IMR-90 (cell line): ENCODE results near the gene SPINK5. TPM values are rescaled to one million over a fixed set of nuclear protein-coding genes. Genes with fewer than 3 reads are reported as not detected.

Source experiments
- ATAC-seq: fragments of 200-7000 bp; cut with Tn5 transposase; 2 replicates; pipeline ENCODE4 v1.9.1; 2020; ENCODE audit warnings: low read depth, mild to moderate bottlenecking, moderate library complexity
- BruUV-seq: library from RNA; stranded (reverse); fragments of 400-500 nt; replicated peaks from 2 replicates; lab custom pipeline; 2021; lab: Mats Ljungman, UMichigan
- CTCF ChIA-PET: fragments of 300-600 bp; formaldehyde crosslinking; extraction: SDS; loops from one replicate; lab custom pipeline; 2021; ENCODE audit warnings: antibody characterized with exemption; lab: Yijun Ruan, JAX
- POLR2A ChIA-PET: fragments of 300-600 bp; sonication (Branson Sonifier 250); formaldehyde crosslinking; loops from one replicate; lab custom pipeline; 2022; ENCODE audit warnings: antibody characterized with exemption; ENCODE audit not compliant: unreplicated experiment; lab: Charles Lee
- DNase-seq: peaks from one replicate; pipeline ENCODE4 v3.0.0; 2013
- H2AFZ ChIP-seq: replicated peaks from 2 replicates; pipeline ENCODE3; 2013; ENCODE audit warnings: low read length, mild to moderate bottlenecking; ENCODE audit not compliant: poor library complexity
- H2AK5ac ChIP-seq: 2 replicates; pipeline ENCODE4 v1.6.1; 2013; ENCODE audit warnings: low read depth, low read length, inconsistent platforms
- H2AK9ac ChIP-seq: replicated peaks from 2 replicates; pipeline ENCODE3; 2013; ENCODE audit warnings: mild to moderate bottlenecking, low read depth, low read length, moderate library complexity; ENCODE audit not compliant: poor library complexity
- H2BK120ac ChIP-seq: 2 replicates; pipeline ENCODE4 v1.6.1; 2013; ENCODE audit warnings: low read depth, low read length, inconsistent platforms
- H2BK15ac ChIP-seq: 3 replicates; pipeline ENCODE4 v1.6.1; 2013; ENCODE audit warnings: low read depth, low read length, inconsistent platforms
- H2BK20ac ChIP-seq: 2 replicates; pipeline ENCODE4 v1.6.1; 2013; ENCODE audit warnings: low read depth, mild to moderate bottlenecking, inconsistent platforms, low read length, moderate library complexity
- H2BK5ac ChIP-seq: 2 replicates; pipeline ENCODE4 v1.6.1; 2013; ENCODE audit warnings: mild to moderate bottlenecking, low read depth, low read length, inconsistent platforms; ENCODE audit not compliant: poor library complexity, severe bottlenecking
- H3K14ac ChIP-seq: replicated peaks from 2 replicates; pipeline ENCODE4 v1.6.1; 2013; ENCODE audit warnings: low read depth, low read length, inconsistent platforms
- H3K18ac ChIP-seq: 2 replicates; pipeline ENCODE4 v1.6.1; 2013; ENCODE audit warnings: low read depth, low read length, control low read depth
- H3K23ac ChIP-seq: 2 replicates; pipeline ENCODE4 v1.6.1; 2013; ENCODE audit warnings: low read depth, low read length, inconsistent platforms
- H3K27ac ChIP-seq: 2 replicates; pipeline ENCODE4 v1.5.1; 2013; ENCODE audit warnings: mild to moderate bottlenecking, control low read depth, low read length; ENCODE audit not compliant: insufficient read depth
- H3K27me3 ChIP-seq: 2 replicates; pipeline ENCODE4 v1.6.1; 2013; ENCODE audit warnings: low read length; ENCODE audit not compliant: control insufficient read depth, insufficient read depth
- H3K36me3 ChIP-seq: 2 replicates; pipeline ENCODE4 v1.6.1; 2013; ENCODE audit warnings: low read length, mixed read lengths; ENCODE audit not compliant: control insufficient read depth, insufficient read depth
- H3K4ac ChIP-seq: 2 replicates; pipeline ENCODE4 v1.6.1; 2013; ENCODE audit warnings: low read depth, low read length, inconsistent platforms
- H3K4me1 ChIP-seq: 2 replicates; pipeline ENCODE4 v1.6.1; 2013; ENCODE audit warnings: low read length, mixed read lengths; ENCODE audit not compliant: control insufficient read depth, insufficient read depth
- H3K4me2 ChIP-seq: 2 replicates; pipeline ENCODE4 v1.6.1; 2013; ENCODE audit warnings: low read depth, mild to moderate bottlenecking, control low read depth, low read length, moderate library complexity
- H3K4me3 ChIP-seq: 2 replicates; pipeline ENCODE4 v1.5.1; 2013; ENCODE audit warnings: low read depth, mild to moderate bottlenecking, control low read depth, low read length, moderate library complexity; ENCODE audit not compliant: insufficient read depth
- H3K56ac ChIP-seq: 2 replicates; pipeline ENCODE4 v1.6.1; 2013; ENCODE audit warnings: low read length, inconsistent platforms; ENCODE audit not compliant: insufficient read depth; ENCODE audit errors: extremely low read depth
- H3K79me1 ChIP-seq, 2 experiments: 2 replicates each; pipeline ENCODE4 v1.6.1; 2013; ENCODE audit warnings: low read length in 2 of 2, inconsistent platforms in 1 of 2, low read depth in 1 of 2
- H3K9ac ChIP-seq: 2 replicates; pipeline ENCODE4 v1.6.1; 2013; ENCODE audit warnings: low read depth, low read length, control low read depth
- H3K9me1 ChIP-seq: 2 replicates; pipeline ENCODE4 v1.6.1; 2013; ENCODE audit warnings: low read length, inconsistent platforms; ENCODE audit not compliant: insufficient read depth
- H3K9me3 ChIP-seq: 2 replicates; pipeline ENCODE4 v1.6.1; 2013; ENCODE audit warnings: low read length; ENCODE audit not compliant: control insufficient read depth, insufficient read depth
- H4K20me1 ChIP-seq: 2 replicates; pipeline ENCODE4 v1.6.1; 2013; ENCODE audit warnings: low read length, inconsistent platforms; ENCODE audit not compliant: insufficient read depth
- H4K5ac ChIP-seq: 2 replicates; pipeline ENCODE4 v1.6.1; 2013; ENCODE audit warnings: mild to moderate bottlenecking, low read depth, low read length, control low read depth
- H4K8ac ChIP-seq, 2 experiments: 2 replicates each; pipeline ENCODE4 v1.6.1; 2013; ENCODE audit warnings: low read depth in 2 of 2, low read length in 2 of 2, control low read depth in 1 of 2, inconsistent platforms in 1 of 2
- H4K91ac ChIP-seq: 2 replicates; pipeline ENCODE4 v1.6.1; 2013; ENCODE audit warnings: low read depth, low read length, inconsistent platforms; ENCODE audit not compliant: insufficient read depth
- BHLHE40 ChIP-seq: fragments of 150-350 bp; IDR thresholded peaks from 2 replicates; pipeline ENCODE4 v1.6.1; 2016; ENCODE audit warnings: mild to moderate bottlenecking, low read depth, low read length
- CEBPB ChIP-seq: IDR thresholded peaks from 2 replicates; pipeline ENCODE4 v1.6.1; 2012; ENCODE audit warnings: low read depth, low read length, improper control_type of control experiment
- CHD1 ChIP-seq: IDR thresholded peaks from 2 replicates; pipeline ENCODE4 v1.6.1; 2012; ENCODE audit warnings: low read depth, low read length, improper control_type of control experiment
- CTCF ChIP-seq: conservative IDR thresholded peaks from 2 replicates; pipeline ENCODE4 v1.5.1; 2012; ENCODE audit warnings: mild to moderate bottlenecking, low read depth, low read length, improper control_type of control experiment
- FOS ChIP-seq: fragments of 150-350 bp; IDR thresholded peaks from 2 replicates; pipeline ENCODE4 v1.6.1; 2016; ENCODE audit warnings: low read depth, low read length
- MAZ ChIP-seq: IDR thresholded peaks from 2 replicates; pipeline ENCODE4 v1.6.1; 2012; ENCODE audit warnings: low read depth, mild to moderate bottlenecking, low read length, improper control_type of control experiment, moderate library complexity, borderline replicate concordance
- MXI1 ChIP-seq: IDR thresholded peaks from 2 replicates; pipeline ENCODE4 v1.6.1; 2012; ENCODE audit warnings: low read depth, mild to moderate bottlenecking, low read length, moderate library complexity, borderline replicate concordance
- NFE2L2 ChIP-seq: fragments of 150-350 bp; IDR thresholded peaks from 2 replicates; pipeline ENCODE4 v1.6.1; 2016; ENCODE audit warnings: low read depth, mild to moderate bottlenecking, low read length
- POLR2A ChIP-seq: IDR thresholded peaks from 2 replicates; pipeline ENCODE4 v1.6.1; 2012; ENCODE audit warnings: mild to moderate bottlenecking, low read depth, low read length
- RAD21 ChIP-seq: IDR thresholded peaks from 2 replicates; pipeline ENCODE4 v1.6.1; 2012; ENCODE audit warnings: low read length, improper control_type of control experiment
- RCOR1 ChIP-seq: IDR thresholded peaks from 2 replicates; pipeline ENCODE4 v1.6.1; 2012; ENCODE audit warnings: mild to moderate bottlenecking, low read length, improper control_type of control experiment; ENCODE audit not compliant: insufficient replicate concordance
- SMC3 ChIP-seq: fragments of 150-350 bp; IDR thresholded peaks from 2 replicates; pipeline ENCODE4 v1.6.1; 2016; ENCODE audit warnings: low read depth, mild to moderate bottlenecking, antibody characterized with exemption, low read length, moderate library complexity
- WGBS, 2 experiments: methylation state at CpG; one replicate each; pipeline versions ENCODE4 v1.1.5 to v1.1.7; 2013; ENCODE audit warnings: missing lambda C conversion rate in 2 of 2; ENCODE audit not compliant: insufficient read length in 1 of 2; ENCODE audit errors: extremely low coverage in 2 of 2; 5-methylcytosine and 5-hydroxymethylcytosine counted together
- dilution Hi-C: fragments of 300-500 bp; cut with HindIII; formaldehyde crosslinking; loops from one replicate; pipeline ENCODE4 v1.14.3; 2018; ENCODE audit warnings: low sequenced_read_pairs; ENCODE audit not compliant: unreplicated experiment
- in situ Hi-C: fragments of 300-500 bp; cut with MboI; formaldehyde crosslinking; loops from 3 replicates; pipeline ENCODE4 v1.14.3; 2019; ENCODE audit warnings: low sequenced_read_pairs, inconsistent platforms, mixed read lengths
- intact Hi-C: fragments of 100-400 bp; cut with micrococcal nuclease; formaldehyde crosslinking; loops from 2 replicates; pipeline ENCODE4 v1.10.0; 2022
- polyA plus RNA-seq, 3 experiments: library from polyadenylated mRNA; depleted of rRNA; stranded (reverse); fragments of >200 nt; gene quantifications; 2 replicates each; pipeline ENCODE4 v1.2.3, GENCODE V29; 2012; ENCODE audit warnings: low replicate concordance in 1 of 3
- total RNA-seq: library from RNA; depleted of rRNA; stranded (reverse); fragments of >200 nt; gene quantifications from 2 replicates; pipeline ENCODE4 v1.2.3, GENCODE V29; 2012
- TF ChIP-seq, protein P1 (sequence below): fragments of 150-350 bp; IDR thresholded peaks from 2 replicates; pipeline ENCODE4 v1.6.1; 2016; ENCODE audit warnings: low read depth, mild to moderate bottlenecking, low read length, moderate library complexity, borderline replicate concordance

Gene SPINK5
- total and polyA plus RNA-seq, 2 of the 4 experiments (the other 2 are of a cell fraction) = not detected

DNA sequence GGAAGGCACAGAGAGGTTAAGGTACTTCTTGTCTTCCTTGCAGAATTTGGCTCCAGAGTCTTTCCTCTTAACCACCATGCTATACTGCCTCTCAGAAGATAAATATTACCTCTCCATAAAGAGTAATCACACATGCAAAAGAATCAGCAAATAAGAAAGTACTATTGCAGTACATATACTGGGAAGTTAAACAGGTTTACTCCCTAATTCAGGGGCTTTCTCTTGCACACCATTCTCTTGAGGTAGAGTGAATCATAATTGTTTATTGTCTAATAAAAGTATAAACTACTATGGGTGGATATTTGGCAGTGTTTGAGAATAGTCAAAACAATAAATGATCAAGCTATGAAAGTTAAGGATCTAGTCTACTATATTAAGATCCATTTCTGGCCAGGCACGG, 40.4 kb downstream of the SPINK5 start:
- H2AFZ ChIP-seq = no peak overlapping the region
- H3K79me1 ChIP-seq = no peaks in the 10 kb centered on the region
- no peak overlapping the region for H3K18ac ChIP-seq
- H3K9ac ChIP-seq = no peak overlapping the region
- H4K8ac ChIP-seq = no peak overlapping the region
- H3K9me1 ChIP-seq = no peaks in the 10 kb centered on the region
- dilution Hi-C loops = no loop called here
- no peaks in the 10 kb centered on the region for H4K20me1 ChIP-seq
- H3K4ac ChIP-seq = no peak overlapping the region
- no peaks in the 10 kb centered on the region for H3K36me3 ChIP-seq
- DNase-seq (no peak), ATAC-seq (no peak)
- H3K27ac ChIP-seq = no peak overlapping the region
- no peaks in the 10 kb centered on the region for H3K9me3 ChIP-seq
- WGBS, 2 experiments = no CpG with 5 or more reads among the region's 1 CpG
- in situ Hi-C loops = no loop called here
- intact Hi-C loops = no loop called here
- no peak overlapping the region for H3K4me3 ChIP-seq
- no peak for TF ChIP-seq NFE2L2
- TF ChIP-seq, protein P1, sequence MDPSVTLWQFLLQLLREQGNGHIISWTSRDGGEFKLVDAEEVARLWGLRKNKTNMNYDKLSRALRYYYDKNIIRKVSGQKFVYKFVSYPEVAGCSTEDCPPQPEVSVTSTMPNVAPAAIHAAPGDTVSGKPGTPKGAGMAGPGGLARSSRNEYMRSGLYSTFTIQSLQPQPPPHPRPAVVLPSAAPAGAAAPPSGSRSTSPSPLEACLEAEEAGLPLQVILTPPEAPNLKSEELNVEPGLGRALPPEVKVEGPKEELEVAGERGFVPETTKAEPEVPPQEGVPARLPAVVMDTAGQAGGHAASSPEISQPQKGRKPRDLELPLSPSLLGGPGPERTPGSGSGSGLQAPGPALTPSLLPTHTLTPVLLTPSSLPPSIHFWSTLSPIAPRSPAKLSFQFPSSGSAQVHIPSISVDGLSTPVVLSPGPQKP = no peak
- no peak for TF ChIP-seq SMC3
- no peak for TF ChIP-seq CHD1
- TF ChIP-seq POLR2A = no peak
- no peak for TF ChIP-seq MAZ
- no peak for TF ChIP-seq RAD21
- TF ChIP-seq FOS = no peak
- no peak for TF ChIP-seq RCOR1
- TF ChIP-seq CEBPB = no peak
- TF ChIP-seq MXI1 = no peak
- no peak for TF ChIP-seq CTCF
- no peak for TF ChIP-seq BHLHE40
- POLR2A ChIA-PET = no interaction called here
- no peak overlapping the region for H4K91ac ChIP-seq
- no peak overlapping the region for H3K4me2 ChIP-seq
- H2BK5ac ChIP-seq = no peak overlapping the region
- H2BK20ac ChIP-seq = no peak overlapping the region
- H2AK5ac ChIP-seq = no peak overlapping the region
- H3K23ac ChIP-seq = no peak overlapping the region
- no peak overlapping the region for H3K14ac ChIP-seq
- no peak overlapping the region for H2BK15ac ChIP-seq
- no peak overlapping the region for H2BK120ac ChIP-seq
- CTCF ChIA-PET = no interaction called here
- H3K27me3 ChIP-seq = no peaks in the 10 kb centered on the region
- no peak overlapping the region for H4K5ac ChIP-seq
- no peak overlapping the region for H3K56ac ChIP-seq
- no peaks in the 10 kb centered on the region for H3K4me1 ChIP-seq
- no peak overlapping the region for H2AK9ac ChIP-seq
- no TSS peak for BruUV-seq
